Stimulated activated CD8-positive, alpha-beta memory T cell treated with anti-CD3 and anti-CD28 coated beads, Interleukin-15, amount 100 ng/mL, for 24 hours (primary cell): ENCODE data around the gene SYNM.

Experiments used
- DNase-seq: peaks from one replicate; pipeline ENCODE4 v3.0.0-alpha.2; 2020; ENCODE audit warnings: low read depth

The SYNM gene

DNA sequence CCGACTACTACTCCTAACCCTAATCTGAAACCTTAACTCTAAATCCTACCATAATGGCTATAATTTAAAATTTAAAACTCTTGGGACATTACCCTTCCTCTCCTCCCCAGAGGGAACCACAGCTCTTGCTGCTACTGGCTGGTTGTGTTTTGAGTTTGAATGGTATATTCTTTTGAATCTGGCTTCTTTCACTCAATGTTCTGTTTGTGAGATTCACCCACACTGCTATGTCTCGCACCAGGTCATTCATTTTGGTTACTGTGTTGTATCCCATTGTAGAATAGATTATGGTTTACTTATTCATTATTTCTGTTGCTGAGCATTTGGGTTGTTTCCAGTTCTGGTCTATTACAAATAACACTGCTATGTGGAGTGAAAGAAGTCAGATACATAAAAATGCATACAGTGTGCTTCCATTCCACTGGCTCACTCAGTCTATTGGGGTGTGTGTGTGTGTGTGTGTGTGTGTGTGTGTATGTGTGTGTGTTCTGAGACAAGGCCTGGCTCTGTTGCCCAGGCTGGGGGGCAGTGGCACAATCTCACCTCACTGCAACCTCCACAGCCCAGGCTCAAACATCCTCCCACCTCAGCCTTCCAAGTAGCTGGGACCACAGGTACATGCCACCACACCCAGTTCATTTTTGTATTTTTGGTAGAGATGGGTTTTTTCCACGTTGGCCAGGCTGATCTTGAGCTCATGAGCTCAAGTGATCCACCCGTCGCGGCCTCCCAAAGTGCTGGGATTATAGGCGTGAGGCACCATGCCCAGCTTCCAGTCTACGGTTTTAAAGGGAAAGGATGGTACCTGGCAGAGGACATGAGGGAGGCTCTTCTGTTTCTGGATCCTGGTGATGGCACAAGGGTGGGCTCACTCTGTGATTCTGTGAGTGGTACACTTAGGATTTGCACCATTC is 19.2 kb upstream of the SYNM start:
- DNase-seq: no peak

DNA sequence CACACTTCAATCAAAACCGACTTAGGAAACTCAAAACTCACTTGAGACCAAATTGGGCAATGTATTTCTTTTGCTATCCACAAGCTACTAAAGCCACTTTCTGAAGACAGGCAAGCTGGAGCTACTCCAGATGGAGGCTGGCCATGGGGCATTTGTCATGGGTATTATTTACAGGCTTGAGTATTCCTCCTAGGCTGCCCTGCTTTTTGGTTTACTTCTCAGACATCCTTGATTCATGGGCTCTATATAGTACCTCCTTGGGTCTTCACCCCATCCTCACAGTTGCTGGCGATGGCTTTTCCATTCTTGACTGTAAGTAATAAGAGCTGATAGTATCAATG is 18.6 kb upstream of the SYNM start:
- DNase-seq: no peak

DNA sequence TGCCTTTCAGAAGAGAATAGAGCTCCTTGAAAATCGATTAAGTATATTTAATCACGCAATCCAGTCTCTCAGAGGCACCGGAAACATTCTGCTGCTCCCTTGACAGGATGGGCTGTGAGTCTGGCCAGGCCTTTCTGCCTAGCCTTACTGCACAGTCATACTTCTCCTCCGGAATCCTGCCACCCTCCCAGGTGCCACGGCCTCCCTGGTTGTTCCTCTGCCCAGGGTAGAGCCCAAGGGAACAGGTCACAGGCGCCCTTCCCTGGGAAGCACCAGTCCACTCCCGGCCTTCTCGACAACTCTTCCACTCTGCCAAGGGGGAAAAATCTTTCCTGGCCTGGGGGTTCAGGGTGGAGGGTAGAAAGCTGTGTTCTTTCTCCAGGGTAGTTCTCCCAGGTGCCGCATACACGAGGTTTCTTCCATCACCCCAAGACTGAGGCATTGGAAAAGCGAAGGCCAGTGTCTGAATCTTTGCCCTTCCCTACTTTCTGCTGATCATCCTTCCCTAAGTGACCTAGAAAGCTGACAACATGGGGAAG is 17.4 kb upstream of the SYNM start:
- DNase-seq: no peak

DNA sequence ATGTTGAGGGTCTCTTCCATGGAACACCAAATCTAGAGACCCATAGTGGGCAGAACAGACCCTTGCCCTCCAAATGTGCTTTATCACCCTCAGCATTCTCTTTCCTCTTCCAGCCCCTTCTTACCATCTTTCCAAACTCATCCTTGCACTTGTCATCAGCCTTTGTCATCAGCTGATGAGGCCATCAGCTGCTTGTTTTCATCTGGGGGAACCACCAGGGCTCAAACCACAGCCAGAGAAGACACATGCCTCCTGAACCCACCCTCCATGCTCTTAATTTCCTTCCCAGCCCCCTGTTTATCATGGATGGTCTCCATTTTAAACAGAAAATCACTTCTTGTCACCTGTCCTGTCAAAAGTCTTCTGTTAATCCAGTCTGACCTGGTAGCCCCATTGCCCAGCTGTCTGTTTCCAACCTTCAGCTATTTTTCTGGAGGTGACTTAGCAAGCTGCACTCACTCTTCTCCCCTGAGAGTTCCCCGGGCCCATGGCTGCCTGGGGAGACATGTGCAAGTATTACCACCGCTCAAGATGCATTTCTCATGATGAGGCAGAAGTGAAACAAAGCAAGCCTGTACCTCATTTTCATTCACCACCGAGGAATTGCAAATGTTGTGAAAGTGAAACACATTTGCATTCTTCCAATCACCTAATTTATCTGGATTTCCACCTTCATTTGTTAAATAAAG is 14.7 kb upstream of the SYNM start:
- DNase-seq: no peak

DNA sequence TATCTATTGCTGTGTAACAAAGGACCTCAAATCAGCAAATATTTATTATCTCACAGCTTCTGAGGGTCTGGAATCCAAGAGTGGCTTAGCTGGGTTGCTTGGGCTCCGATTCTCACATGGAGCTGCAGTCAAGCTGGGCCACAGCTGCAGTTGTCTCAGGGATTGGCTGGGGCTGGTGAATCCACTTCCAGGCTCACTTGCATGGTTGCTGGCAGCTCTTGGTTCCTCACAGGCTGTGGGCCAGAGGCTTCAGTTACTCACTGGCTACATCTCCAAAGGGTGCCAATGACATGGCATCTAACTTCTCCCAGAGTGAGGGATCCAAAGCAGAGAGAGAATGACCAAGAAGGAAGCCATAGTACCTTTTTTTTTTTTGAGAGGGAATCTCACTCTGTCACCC is 13.9 kb upstream of the SYNM start:
- DNase-seq: no peak

DNA sequence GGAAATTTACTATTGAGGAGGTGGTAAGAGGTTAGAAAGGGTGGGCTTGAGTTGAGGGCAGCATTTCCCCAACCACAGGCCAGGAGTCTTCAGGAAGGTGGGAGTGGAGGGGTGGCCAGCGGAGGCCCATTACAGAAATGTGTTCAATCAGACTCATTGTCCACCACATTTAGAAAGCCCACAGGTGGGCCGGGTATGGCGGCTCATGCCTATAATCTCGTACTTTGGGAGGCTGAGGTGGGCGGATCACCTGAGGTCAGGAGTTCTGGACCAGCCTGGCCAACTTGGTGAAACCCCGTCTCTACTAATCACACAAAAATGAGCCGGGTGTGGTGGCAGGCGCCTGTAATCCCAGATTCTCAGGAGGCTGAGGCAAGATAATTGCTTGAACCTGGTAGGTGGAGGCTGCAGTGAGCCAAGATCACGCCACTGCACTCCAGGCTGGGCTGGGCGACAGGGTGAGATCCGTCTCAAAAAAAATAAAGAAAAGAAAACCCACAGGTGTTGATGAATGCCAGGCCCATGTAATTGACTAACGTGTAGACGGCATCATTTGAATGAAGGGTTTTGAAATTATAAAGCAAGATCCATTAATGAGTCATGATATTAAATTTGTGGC is 12.2 kb upstream of the SYNM start:
- DNase-seq: no peak

DNA sequence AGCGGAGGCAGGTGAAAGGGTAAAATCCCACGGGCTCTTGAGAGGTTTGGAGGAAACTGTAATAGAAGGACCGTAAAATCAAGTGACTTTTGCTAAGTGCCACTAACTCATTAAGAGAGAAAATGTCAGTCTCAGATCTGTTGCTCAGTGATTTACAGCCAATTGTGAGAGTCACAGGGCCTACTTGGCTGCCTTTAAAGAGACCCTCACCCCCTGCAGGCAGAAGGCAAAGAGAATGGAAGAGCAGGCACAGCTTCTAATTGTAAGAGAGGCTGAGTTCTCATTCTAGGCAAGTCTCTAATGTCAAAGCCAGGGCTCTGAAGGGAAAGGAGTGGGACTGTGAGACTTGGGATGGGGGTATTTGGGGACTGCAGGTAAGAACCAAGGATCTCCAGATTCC is 9.3 kb upstream of the SYNM start:
- no peak for DNase-seq

DNA sequence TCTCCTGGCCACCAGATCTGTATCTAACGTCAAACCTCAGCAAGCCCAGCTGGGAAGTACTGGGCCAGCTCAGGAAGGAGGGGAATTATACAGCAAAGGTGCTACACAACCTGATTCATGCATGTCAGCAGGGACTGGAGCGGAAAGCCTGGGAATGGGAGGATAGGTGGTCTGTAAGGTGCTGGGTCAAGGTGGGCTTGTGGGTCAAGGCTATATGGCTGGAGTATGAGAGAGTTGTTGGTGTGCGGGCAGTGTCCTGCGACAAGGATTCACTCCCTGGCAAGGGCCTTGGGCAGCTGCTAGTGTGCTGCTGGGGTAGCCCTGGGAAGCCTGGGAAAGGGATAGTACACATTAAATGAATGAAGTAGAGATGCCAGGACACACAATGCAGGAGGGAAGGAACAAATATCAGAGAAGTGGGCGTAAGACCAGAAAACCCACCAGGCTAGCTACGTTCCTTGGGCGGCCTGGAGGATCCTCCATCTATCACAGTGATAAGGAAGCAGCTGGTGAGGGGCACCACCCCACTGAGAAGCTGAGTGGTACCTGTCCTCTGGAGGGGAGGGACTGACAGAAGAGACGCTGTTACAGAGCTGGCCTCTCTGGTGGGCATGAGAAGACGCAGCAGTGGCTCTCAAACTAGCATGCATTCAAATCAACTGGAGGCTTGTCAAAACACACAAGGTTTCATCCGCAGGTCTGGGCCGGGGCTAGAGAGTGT is 8.5 kb upstream of the SYNM start:
- DNase-seq: no peak

DNA sequence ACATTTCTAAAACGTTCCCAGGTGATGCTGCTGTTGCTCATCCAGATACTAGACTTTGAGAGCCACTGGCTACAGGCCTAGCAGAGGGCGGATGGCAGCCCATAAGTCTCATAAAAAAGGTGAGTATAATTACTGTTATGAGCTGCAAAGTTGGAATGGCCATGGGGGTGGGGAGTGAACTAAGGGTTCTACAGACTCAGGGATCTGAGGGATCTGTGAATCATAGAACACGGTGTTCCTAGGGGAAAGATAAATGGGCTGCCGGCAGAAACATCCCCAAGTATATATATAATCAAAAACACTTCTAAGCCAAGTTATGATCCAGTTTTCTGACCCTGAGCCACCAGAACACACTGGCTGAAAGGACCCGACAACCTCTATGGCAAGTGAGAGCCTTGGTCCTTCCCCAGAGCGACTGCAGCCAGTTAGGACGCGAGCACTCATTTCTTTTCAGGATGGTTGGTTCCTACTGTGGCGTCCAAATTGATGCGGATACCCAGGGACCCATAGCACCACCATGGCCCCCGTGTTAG is 7.9 kb upstream of the SYNM start:
- DNase-seq: no peak

DNA sequence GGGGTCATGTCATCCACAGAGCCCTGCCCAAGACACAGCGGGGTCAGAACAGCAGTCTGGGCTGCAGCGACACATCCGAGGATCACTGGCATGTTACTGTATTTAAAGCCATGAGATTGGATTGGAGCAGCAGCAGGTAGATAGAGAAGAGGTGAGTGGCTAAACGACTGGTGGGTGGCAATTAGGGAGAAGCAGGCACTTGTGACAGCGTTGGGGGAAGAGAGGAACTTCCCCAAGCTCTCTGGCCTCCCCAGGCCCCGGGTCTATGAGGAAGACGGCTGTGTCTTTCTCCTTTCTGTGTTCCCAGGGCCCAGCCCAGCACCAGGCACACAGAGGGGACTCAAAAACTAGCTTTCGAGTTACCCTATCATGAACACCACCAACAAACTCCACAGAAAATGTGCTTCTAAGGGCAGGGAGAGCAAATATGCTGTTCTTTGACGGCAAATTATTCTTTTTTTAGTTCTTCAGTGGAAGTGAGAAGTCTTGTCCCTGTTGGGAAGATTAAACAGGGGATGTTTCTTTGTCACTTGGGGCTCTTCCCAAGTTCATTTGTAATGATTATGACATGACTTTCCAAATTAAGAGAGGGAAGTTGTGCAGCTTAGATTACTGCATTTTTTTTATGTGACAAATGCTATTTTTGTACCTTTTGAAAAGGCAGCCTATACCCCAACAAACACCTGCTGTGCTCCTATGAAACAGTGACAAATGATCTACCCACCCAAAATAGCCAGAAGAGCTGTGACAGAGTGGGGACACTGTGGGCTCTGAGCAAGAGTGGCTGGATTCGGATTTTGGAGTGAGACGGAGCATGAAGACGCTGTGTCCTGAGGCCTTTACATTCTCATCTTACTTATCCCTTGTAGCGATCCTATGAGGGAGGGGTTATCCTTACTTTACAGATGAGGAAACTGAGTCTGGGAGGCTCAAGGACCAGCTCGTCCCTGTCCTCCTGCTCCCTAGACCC is 7.2 kb upstream of the SYNM start:
- DNase-seq: no peak

DNA sequence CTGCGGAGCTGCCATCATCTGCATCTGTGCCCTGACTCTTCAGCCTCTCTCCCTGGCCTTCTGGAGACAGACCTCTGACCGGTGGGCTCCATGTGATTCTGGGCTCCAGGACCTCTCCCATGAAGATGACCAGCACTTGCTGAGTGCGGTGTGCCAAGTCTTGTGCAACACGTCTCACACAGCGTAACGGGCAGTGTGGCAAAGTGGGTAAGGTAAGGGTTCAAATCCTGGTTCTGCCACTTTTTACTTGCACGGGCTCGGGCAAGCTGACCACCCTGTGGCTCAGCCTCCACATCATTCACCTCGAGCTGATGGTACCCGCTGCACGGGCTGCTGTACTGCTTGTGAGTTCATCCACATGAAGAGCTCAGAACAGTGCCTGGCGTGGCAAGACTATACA is 6.5 kb upstream of the SYNM start:
- DNase-seq: no peak

DNA sequence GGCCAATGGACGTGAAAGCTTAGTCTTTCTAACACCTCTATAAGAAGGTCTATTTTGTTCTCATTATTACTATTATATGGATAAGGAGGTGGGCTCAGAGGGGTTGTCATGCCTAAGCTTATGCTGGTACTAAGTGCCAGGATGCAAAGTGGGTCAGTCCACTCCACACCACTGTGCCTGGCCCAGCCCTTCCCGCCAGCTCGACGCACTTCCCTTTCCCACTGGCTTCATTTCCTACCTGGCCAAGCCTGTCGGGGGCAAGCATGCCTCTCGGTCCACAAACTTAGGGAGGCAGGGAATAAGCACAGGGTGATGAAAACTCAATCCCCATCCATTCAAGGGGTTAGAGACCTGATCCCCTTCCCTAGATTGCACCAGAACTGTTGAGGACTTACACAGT is 5.9 kb upstream of the SYNM start:
- no peak for DNase-seq

DNA sequence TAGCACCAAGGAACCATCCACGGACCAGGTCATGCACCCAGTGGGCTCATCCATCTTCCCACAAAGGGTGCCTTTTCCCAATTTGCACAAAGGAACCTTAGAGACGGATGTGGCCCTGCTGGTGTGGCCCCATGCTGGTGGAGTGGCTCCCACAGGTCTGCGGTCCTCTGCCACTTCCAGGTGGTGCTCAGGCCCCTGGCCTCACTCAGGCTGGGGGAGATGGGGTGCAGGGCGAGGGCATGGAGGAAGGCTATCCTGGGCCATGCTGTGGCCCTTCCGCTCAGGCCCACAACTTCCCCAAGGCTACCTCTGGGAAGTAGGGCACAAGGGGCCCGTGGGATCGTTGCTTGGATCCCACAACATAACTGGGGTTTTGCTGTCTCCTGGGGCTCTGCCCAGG is 5.2 kb upstream of the SYNM start:
- no peak for DNase-seq

DNA sequence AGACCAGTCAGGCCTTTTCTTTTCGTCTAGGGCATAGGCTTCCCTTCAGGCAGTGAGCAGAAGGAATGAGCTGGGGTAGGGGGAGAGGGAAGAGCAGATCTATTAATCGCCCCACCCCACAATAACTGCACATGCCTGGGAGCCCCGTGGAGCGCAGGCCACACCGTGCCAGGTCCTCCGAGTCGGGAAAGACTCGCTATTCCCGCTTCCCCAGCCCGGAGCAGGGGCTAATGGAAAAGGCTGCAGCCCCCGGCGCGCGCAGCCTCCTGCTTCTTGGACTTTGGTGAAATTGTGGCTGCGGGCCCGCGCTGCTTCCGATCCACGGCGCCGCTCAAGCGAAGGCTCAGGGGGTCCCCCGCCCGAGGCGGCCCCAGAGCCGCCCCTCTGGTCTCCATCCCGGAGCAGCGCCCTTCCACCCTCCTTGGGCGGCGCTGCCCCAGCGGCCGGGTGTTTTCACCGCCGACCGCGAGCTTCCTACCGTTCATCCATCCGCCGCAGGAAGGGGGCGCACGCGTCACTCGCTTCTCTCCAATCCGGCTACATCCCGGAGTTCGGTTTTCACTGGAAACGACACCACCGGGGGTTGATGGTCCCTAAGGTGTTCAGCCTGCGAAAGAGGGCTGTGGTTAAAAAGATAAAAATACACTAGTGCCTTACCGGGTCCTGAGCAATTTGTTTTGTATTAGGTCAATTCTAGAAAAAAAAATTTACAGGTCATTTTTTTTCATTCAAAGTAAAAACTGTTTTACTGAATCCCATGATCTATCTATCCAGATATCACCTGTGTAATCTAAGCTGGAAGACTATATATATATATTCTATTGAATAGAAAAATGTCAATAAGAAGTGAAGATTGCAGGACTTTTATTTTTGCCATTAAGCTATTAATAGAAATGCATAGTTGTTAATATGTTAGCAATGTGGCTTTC is 4.4 kb upstream of the SYNM start:
- DNase-seq: no peak

DNA sequence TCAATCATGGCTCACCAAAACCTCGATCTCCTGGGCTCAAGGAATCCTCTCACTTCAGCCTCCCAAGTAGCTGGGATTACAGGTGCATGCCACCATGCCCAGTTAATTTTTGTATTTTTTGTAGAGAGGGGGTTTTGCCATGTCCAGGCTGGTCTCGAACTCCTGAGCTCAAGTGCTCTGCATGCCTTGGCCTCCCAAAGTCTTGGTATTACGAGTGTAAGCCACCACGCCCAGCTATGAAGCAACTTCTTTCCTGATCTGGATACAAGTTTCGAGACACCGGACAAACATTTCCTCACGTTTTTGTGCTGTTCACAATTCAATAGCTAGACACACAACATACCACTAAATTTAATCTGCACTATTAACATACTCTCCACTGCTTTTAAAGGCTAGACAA is 3.4 kb upstream of the SYNM start:
- no peak for DNase-seq

DNA sequence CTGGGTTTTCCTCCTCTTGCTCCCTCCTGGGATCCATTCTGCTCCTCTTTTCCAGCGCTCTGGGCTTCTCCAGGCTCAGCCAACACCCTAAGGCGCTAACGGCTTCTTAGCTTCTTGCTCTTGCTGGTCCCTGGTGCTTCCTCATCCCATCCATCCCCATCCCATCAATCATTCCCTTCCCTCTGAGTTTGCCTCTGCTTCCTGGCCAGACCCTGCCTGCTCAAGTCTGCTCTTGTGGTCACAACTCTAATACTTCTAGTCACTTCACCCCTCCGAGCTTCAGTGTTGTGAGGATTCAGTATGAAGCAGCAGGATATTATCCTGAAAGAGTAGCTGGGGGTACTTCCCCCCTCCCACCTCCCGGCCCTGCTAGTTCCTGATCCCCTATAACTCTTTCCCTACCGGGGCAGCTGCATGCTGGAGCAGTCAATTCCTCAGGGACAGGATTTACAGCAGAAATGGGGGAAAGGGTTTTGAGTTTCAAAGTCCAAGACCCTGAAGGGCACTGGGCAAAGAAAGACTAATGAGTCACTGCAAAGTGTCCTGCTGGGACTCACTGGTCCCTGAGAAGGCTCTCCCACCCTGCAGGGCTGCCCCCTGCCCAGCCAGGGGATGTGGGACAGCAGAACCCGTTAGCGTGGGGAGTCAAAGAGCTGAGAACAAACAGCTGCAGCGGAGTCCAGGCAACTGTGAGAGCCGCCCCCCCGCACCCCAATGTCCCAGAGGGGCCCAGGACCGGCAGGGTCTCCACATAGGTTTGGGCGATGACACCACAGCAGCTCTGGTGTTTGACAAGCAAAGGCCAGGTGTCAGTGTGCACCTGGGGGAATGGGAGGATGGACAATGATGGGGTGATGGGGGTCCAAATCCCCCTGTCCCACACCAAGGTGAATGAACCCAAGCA is 2.3 kb upstream of the SYNM start:
- no peak for DNase-seq

DNA sequence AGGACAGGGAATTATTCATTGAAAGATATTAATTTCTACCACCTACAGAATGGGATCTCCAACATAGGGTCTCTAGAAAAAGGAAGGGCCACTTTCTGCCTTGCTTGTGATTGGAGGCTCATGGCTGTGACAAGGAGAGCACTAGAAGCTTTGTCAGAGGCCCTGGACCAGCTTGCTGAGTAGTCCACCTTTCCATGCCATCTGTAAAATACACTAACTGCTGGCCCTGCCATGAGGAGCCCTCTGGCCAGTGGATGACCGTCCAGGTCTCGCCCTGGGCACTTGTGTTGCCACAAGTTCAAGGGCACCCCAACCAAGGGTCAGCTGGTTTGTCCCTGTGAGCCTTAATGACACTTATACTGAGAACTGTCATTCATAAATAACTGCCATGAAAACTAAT is 1.6 kb upstream of the SYNM start:
- no peak for DNase-seq

DNA sequence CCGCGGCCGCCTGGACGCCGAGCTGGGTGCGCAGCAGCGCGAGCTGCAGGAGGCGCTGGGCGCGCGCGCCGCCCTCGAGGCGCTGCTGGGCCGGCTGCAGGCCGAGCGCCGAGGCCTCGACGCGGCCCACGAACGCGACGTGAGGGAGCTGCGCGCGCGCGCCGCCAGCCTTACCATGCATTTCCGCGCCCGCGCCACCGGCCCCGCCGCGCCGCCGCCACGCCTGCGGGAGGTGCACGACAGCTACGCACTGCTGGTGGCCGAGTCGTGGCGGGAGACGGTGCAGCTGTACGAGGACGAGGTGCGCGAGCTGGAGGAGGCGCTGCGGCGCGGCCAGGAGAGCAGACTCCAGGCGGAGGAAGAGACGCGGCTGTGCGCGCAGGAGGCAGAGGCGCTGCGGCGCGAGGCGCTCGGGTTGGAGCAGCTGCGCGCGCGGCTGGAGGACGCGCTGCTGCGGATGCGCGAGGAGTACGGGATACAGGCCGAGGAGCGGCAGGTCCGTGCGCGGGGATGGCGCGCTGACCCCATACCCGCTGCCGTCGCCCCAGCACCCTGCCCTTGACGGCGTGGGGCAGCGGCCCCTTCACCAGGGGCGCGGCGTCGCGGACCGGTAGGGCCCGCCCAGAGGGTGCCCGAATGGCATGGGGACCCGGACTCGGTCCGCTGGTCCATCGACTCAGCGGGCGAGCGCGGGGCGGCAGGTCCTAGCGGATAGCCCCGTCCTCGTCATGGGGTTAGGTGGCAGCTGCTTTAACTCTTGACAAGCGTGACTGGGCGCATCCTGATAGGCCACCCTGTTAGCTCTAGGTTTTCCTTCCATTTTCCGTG is 848 bp downstream of the SYNM start:
- no peak for DNase-seq
